GM23338 (cell line): Measurements from ENCODE around the gene ROR1. TPM values are rescaled to one million over a fixed set of nuclear protein-coding genes. Genes with fewer than 3 reads are reported as not detected.

ENCODE experiments used
- ATAC-seq: fragments of 200-7000 bp; cut with Tn5 transposase; 3 replicates; pipeline ENCODE4 v1.9.1; 2020
- DNase-seq: peaks from one replicate; pipeline ENCODE4 v3.0.0-alpha.2; 2015; ENCODE audit warnings: low spot score
- H2AFZ ChIP-seq: fragments of 200-600 bp; sonication (generic); 2 replicates; pipeline ENCODE4 v1.8.0; 2016; ENCODE audit warnings: antibody characterized with exemption, mild to moderate bottlenecking, moderate library complexity
- H3F3A ChIP-seq: fragments of 200-600 bp; sonication (generic); replicated peaks from 2 replicates; pipeline ENCODE4 v1.8.0; 2017; ENCODE audit warnings: antibody characterized with exemption, mixed run types, low read depth
- H3K27ac ChIP-seq: fragments of 200-600 bp; sonication (generic); 2 replicates; pipeline ENCODE4 v1.6.1; 2016; ENCODE audit warnings: low read depth
- H3K27me3 ChIP-seq: fragments of 200-600 bp; sonication (generic); 2 replicates; pipeline ENCODE4 v1.8.0; 2016; ENCODE audit warnings: mild to moderate bottlenecking, mixed run types, moderate library complexity; ENCODE audit not compliant: insufficient read depth
- H3K36me3 ChIP-seq: fragments of 200-600 bp; sonication (generic); 2 replicates; pipeline ENCODE4 v1.8.0; 2016; ENCODE audit warnings: mild to moderate bottlenecking; ENCODE audit not compliant: insufficient read depth
- H3K4me1 ChIP-seq: fragments of 200-600 bp; sonication (generic); 2 replicates; pipeline ENCODE4 v1.8.0; 2016; ENCODE audit warnings: mild to moderate bottlenecking, moderate library complexity; ENCODE audit not compliant: insufficient read depth
- H3K4me2 ChIP-seq: fragments of 200-600 bp; sonication (generic); 2 replicates; pipeline ENCODE4 v1.7.1; 2017; ENCODE audit warnings: mixed run types
- H3K4me3 ChIP-seq: fragments of 200-600 bp; sonication (generic); 2 replicates; pipeline ENCODE4 v1.6.1; 2016; ENCODE audit warnings: mixed run types
- H3K79me2 ChIP-seq: fragments of 200-600 bp; sonication (generic); replicated peaks from 2 replicates; pipeline ENCODE4 v1.8.0; 2017; ENCODE audit warnings: mild to moderate bottlenecking; ENCODE audit not compliant: insufficient read depth
- H3K9me2 ChIP-seq: fragments of 200-600 bp; sonication (generic); 2 replicates; pipeline ENCODE4 v1.8.0; 2017; ENCODE audit not compliant: insufficient read depth
- H4K20me1 ChIP-seq: fragments of 200-600 bp; sonication (generic); replicated peaks from 2 replicates; pipeline ENCODE4 v1.8.0; 2017; ENCODE audit warnings: mild to moderate bottlenecking; ENCODE audit not compliant: insufficient read depth
- H3K27ac Mint-ChIP-seq: 2 replicates; pipeline ENCODE4 v1.8.0; 2020; ENCODE audit warnings: inconsistent platforms, mild to moderate bottlenecking, moderate library complexity, mixed read lengths
- H3K27me3 Mint-ChIP-seq: 3 replicates; pipeline ENCODE4 v1.8.0; 2022; ENCODE audit warnings: low read depth, mild to moderate bottlenecking, moderate library complexity, mixed read lengths, inconsistent platforms; ENCODE audit not compliant: insufficient read depth, poor library complexity
- H3K36me3 Mint-ChIP-seq: 3 replicates; pipeline ENCODE4 v1.8.0; 2021; ENCODE audit warnings: low read depth, mild to moderate bottlenecking, inconsistent platforms, moderate library complexity, mixed read lengths
- H3K4me1 Mint-ChIP-seq: 3 replicates; pipeline ENCODE4 v1.8.0; 2020; ENCODE audit warnings: mild to moderate bottlenecking, inconsistent platforms, mixed read lengths
- H3K4me3 Mint-ChIP-seq: 3 replicates; pipeline ENCODE4 v1.8.0; 2021; ENCODE audit warnings: moderate library complexity, mild to moderate bottlenecking, inconsistent platforms, mixed read lengths
- H3K9me3 Mint-ChIP-seq: 3 replicates; pipeline ENCODE4 v1.8.0; 2020; ENCODE audit warnings: moderate library complexity, mild to moderate bottlenecking, inconsistent platforms, mixed read lengths
- CREB1 ChIP-seq: fragments of 250-450 bp; sonication (Bioruptor Pico); IDR thresholded peaks from 2 replicates; pipeline ENCODE4 v1.5.0; 2020; ENCODE audit warnings: low read depth, mild to moderate bottlenecking, moderate library complexity
- CTCF ChIP-seq, 2 experiments: fragments of 200-600 bp in 1 of 2; sonication (generic) in 1 of 2; conservative IDR thresholded peaks; 2 replicates each; pipeline versions ENCODE4 v1.5.1 to v1.6.1; 2016 to 2017; ENCODE audit warnings: antibody characterized with exemption in 2 of 2, low read depth in 2 of 2, mild to moderate bottlenecking in 2 of 2, moderate library complexity in 1 of 2
- ETS1 ChIP-seq: IDR thresholded peaks from 2 replicates; pipeline ENCODE4 v1.6.1; 2016; ENCODE audit warnings: antibody characterized with exemption
- EZH2 ChIP-seq: fragments of 200-600 bp; sonication (generic); IDR thresholded peaks from one replicate; pipeline ENCODE4 v1.8.0; 2017; ENCODE audit warnings: antibody characterized with exemption, mild to moderate bottlenecking, low read depth; ENCODE audit not compliant: unreplicated experiment
- EZH2phosphoT487 ChIP-seq: fragments of 200-600 bp; sonication (generic); IDR thresholded peaks from one replicate; pipeline ENCODE4 v1.8.1; 2018; ENCODE audit warnings: antibody characterized with exemption; ENCODE audit not compliant: unreplicated experiment
- JUNB ChIP-seq: IDR thresholded peaks from one replicate; pipeline ENCODE4 v1.6.1; 2016; ENCODE audit warnings: antibody characterized with exemption; ENCODE audit not compliant: unreplicated experiment
- NANOG ChIP-seq: IDR thresholded peaks from 2 replicates; pipeline ENCODE4 v1.6.1; 2016; ENCODE audit warnings: antibody characterized with exemption, borderline replicate concordance
- POLR2AphosphoS5 ChIP-seq: IDR thresholded peaks from 2 replicates; pipeline ENCODE4 v1.6.1; 2016; ENCODE audit warnings: antibody characterized with exemption, low read depth
- REST ChIP-seq: IDR thresholded peaks from one replicate; pipeline ENCODE4 v1.6.1; 2018; ENCODE audit warnings: antibody characterized with exemption; ENCODE audit not compliant: unreplicated experiment
- STAT1 ChIP-seq: IDR thresholded peaks from one replicate; pipeline ENCODE4 v1.6.1; 2016; ENCODE audit warnings: antibody characterized with exemption; ENCODE audit not compliant: unreplicated experiment
- ZNF114 ChIP-seq: fragments of 250-450 bp; sonication (Bioruptor Pico); IDR thresholded peaks from 2 replicates; pipeline ENCODE4 v1.5.0; 2020; ENCODE audit warnings: mild to moderate bottlenecking, moderate library complexity
- ZNF331 ChIP-seq: fragments of 250-450 bp; sonication (Bioruptor Pico); IDR thresholded peaks from 2 replicates; pipeline ENCODE4 v1.5.0; 2020; ENCODE audit warnings: low read depth, mild to moderate bottlenecking, moderate library complexity
- ZNF462 ChIP-seq: fragments of 250-450 bp; sonication (Bioruptor Pico); IDR thresholded peaks from 2 replicates; pipeline ENCODE4 v1.5.0; 2020; ENCODE audit warnings: mild to moderate bottlenecking, moderate library complexity
- polyA plus RNA-seq: library from polyadenylated mRNA; unstranded; fragments of >200 nt; fragmentation: Nextera tagmentation; extraction: Ambion mirVana; gene quantifications from 2 replicates; pipeline ENCODE4 v1.2.1, GENCODE V29; 2016
- total RNA-seq: library from RNA; depleted of rRNA; stranded (reverse); fragments of >200 nt; shearing (Covaris generic); gene quantifications from 2 replicates; pipeline ENCODE4 v1.2.3, GENCODE V29; 2014

ROR1 gene
- total and polyA plus RNA-seq, 2 experiments from 2014 or later = 59.7 to 96.0 TPM

GRCh38 chr1:64200064-64200463 is 426.2 kb downstream of the ROR1 start:
- no peak overlapping the region for H3K4me2 ChIP-seq
- H3K4me1 Mint-ChIP-seq = peaks cover 12% of the 10 kb centered on the region
- H3F3A ChIP-seq = no peaks in the 10 kb centered on the region
- 0 out of 2 replicates have a peak, but pooled peaks cover 5% of the 10 kb centered on the region for H3K9me2 ChIP-seq
- H2AFZ ChIP-seq = no peak overlapping the region
- H3K27me3 ChIP-seq = no peaks in the 10 kb centered on the region
- no peaks in the 10 kb centered on the region for H3K27me3 Mint-ChIP-seq
- no peak overlapping the region for H3K4me3 ChIP-seq
- H3K27ac ChIP-seq = no peak overlapping the region
- H3K27ac Mint-ChIP-seq = no peak overlapping the region
- no peaks in the 10 kb centered on the region for H3K79me2 ChIP-seq
- TF ChIP-seq ZNF462 (CRISPR knock-in tag) (no peak), EZH2 (no peak), ZNF331 (CRISPR knock-in tag) (no peak), POLR2AphosphoS5 (no peak), NANOG (no peak), STAT1 (no peak), EZH2phosphoT487 (no peak), CTCF (conservative IDR thresholded peaks at IDR 0.05; ENCODE audit: low read depth in 2 of 2) (no peak), CREB1 (CRISPR knock-in tag) (no peak), ETS1 (no peak), JUNB (no peak), REST (no peak), ZNF114 (CRISPR knock-in tag) (no peak)
- H3K4me1 ChIP-seq = no peaks in the 10 kb centered on the region
- no peak for ATAC-seq
- no peaks in the 10 kb centered on the region for H4K20me1 ChIP-seq
- no peak for DNase-seq
- no peaks in the 10 kb centered on the region for H3K36me3 ChIP-seq
- H3K4me3 Mint-ChIP-seq = no peak overlapping the region
- H3K9me3 Mint-ChIP-seq = peaks cover 14% of the 10 kb centered on the region
- peaks cover 11% of the 10 kb centered on the region for H3K36me3 Mint-ChIP-seq
